ENCODE data around the gene UTP25.

- TF ChIP-seq RFX5 (IDR thresholded peaks at IDR 0.05; ENCODE audit: low read depth, low read length) (no peak), CTCF (conservative IDR thresholded peaks at IDR 0.05; ENCODE audit: low read depth, low read length) (no peak), MXI1 (IDR thresholded peaks at IDR 0.05; ENCODE audit: borderline replicate concordance, low read depth, low read length) (no peak), POLR2A (IDR thresholded peaks at IDR 0.05; ENCODE audit: low read depth, low read length) (no peak), RCOR1 (IDR thresholded peaks at IDR 0.05; ENCODE audit: insufficient replicate concordance, low read length) (peak; percentile 93), FOS (IDR thresholded peaks at IDR 0.05; ENCODE audit: low read depth, low read length) (peak; percentile 79), BHLHE40 (IDR thresholded peaks at IDR 0.05; ENCODE audit: low read depth, low read length) (peak; percentile 38; the same call in 1 of the 2 replicates), MAFK (IDR thresholded peaks at IDR 0.05; ENCODE audit: low read depth, low read length) (no peak)
Observed at GRCh38 chr1:209808059-209808581, 19.7 kb upstream of the UTP25 start.
